Nucleus accumbens (tissue), 56 donors: ENCODE data around the gene PDSS2.

Experiments
- DNase-seq, 56 donors: peaks; one replicate each; lab custom pipeline; 2025; lab: John Stamatoyannopoulos, UW

Gene PDSS2

GRCh38 chr6:107106165-107106564 lies 353.2 kb downstream of the PDSS2 start:
- DNase-seq = no peak

GRCh38 chr6:107105511-107106116 lies 353.8 kb downstream of the PDSS2 start:
- no peak for DNase-seq

GRCh38 chr6:107103082-107103481 lies 356.3 kb downstream of the PDSS2 start:
- DNase-seq = no peak
